ENCODE measurements around the gene SLC7A5.
A peak's percentile ranks its signal among the peaks of the same experiment; 100 is the strongest.

GRCh38 chr16:87829988-87830672 lies 39.2 kb downstream of the SLC7A5 start:
- TF ChIP-seq CTCF (IDR thresholded peaks at IDR 0.05) (no peak), BCL3 (IDR thresholded peaks at IDR 0.05) (no peak), CHD2 (IDR thresholded peaks at IDR 0.05; ENCODE audit: low read length, partially characterized antibody) (no peak), ESRRA (IDR thresholded peaks at IDR 0.05; ENCODE audit: borderline replicate concordance, low read length) (no peak), SREBF2 (IDR thresholded peaks at IDR 0.05) (no peak), POLR2A (IDR thresholded peaks at IDR 0.05; ENCODE audit: low read length) (no peak), EHMT2 (IDR thresholded peaks at IDR 0.05; ENCODE audit: low read depth) (no peak), RFX5 (IDR thresholded peaks at IDR 0.05) (no peak), BHLHE40 (IDR thresholded peaks at IDR 0.05; ENCODE audit: low read depth, low read length) (no peak), EP300 (IDR thresholded peaks at IDR 0.05) (0 out of 5 replicates have a peak, but pooled peaks of 1 of the 2 experiments have one; percentile 9), RNF2 (IDR thresholded peaks at IDR 0.05; ENCODE audit: borderline replicate concordance, low read depth) (no peak), HMGXB4 (CRISPR knock-in tag; IDR thresholded peaks at IDR 0.05; ENCODE audit: borderline replicate concordance) (no peak)

Measured in A549 (cell line).